K562 (cell line): Measurements from ENCODE around the gene BAHD1. TPM values are rescaled to one million over a fixed set of nuclear protein-coding genes. Genes with fewer than 3 reads are reported as not detected.

ENCODE experiments used
- CREM ChIP-seq: IDR thresholded peaks from 2 replicates; pipeline ENCODE4 v1.6.1; 2014; ENCODE audit warnings: antibody characterized with exemption, low read depth
- FUS ChIP-seq: fragments of 200-400 bp; formaldehyde crosslinking; optimal IDR thresholded peaks from 2 replicates; pipeline ENCODE3; 2017; ENCODE audit warnings: low read depth, low read length
- NCOA6 ChIP-seq: fragments of 450-650 bp; IDR thresholded peaks from 2 replicates; pipeline ENCODE4 v1.6.1; 2017; ENCODE audit warnings: mild to moderate bottlenecking
- PCBP2 ChIP-seq: fragments of 200-400 bp; formaldehyde crosslinking; IDR thresholded peaks from 2 replicates; pipeline ENCODE4 v1.6.1; 2018; ENCODE audit warnings: low read length, low read depth, mild to moderate bottlenecking, moderate library complexity; ENCODE audit not compliant: poor library complexity, severe bottlenecking
- POLR2G ChIP-seq: fragments of 200-400 bp; formaldehyde crosslinking; IDR thresholded peaks from 2 replicates; pipeline ENCODE4 v1.6.1; 2017; ENCODE audit warnings: low read depth, mild to moderate bottlenecking, antibody characterized with exemption, low read length, moderate library complexity
- POLR2H ChIP-seq: IDR thresholded peaks from 2 replicates; pipeline ENCODE4 v1.6.1; 2016; ENCODE audit warnings: missing genetic modification characterization, low read depth, mild to moderate bottlenecking, control low read depth, missing compliant biosample characterization, moderate library complexity
- RBBP5 ChIP-seq: fragments of 200-600 bp; sonication (generic); IDR thresholded peaks from 2 replicates; pipeline ENCODE4 v1.6.1; 2012; ENCODE audit warnings: borderline replicate concordance, mild to moderate bottlenecking, low read length, control low read depth, inconsistent platforms; ENCODE audit not compliant: insufficient read depth, poor library complexity, severe bottlenecking
- RFX1 ChIP-seq: fragments of 450-650 bp; IDR thresholded peaks from 2 replicates; pipeline ENCODE4 v1.6.1; 2016; ENCODE audit warnings: mild to moderate bottlenecking, moderate library complexity
- RFX7 ChIP-seq: fragments of 250-450 bp; sonication (Bioruptor Pico); IDR thresholded peaks from 2 replicates; pipeline ENCODE4 v1.5.1; 2021; ENCODE audit warnings: mild to moderate bottlenecking
- SIN3B ChIP-seq: fragments of 450-650 bp; IDR thresholded peaks from 2 replicates; pipeline ENCODE4 v1.6.1; 2017; ENCODE audit warnings: low read depth, mild to moderate bottlenecking, moderate library complexity
- TAF9B ChIP-seq: fragments of 450-650 bp; IDR thresholded peaks from 2 replicates; pipeline ENCODE4 v1.6.1; 2018; ENCODE audit warnings: mild to moderate bottlenecking; ENCODE audit not compliant: partially characterized antibody
- TBL1XR1 ChIP-seq, 2 experiments: IDR thresholded peaks; 2 replicates each; pipeline ENCODE4 v1.6.1; 2012; ENCODE audit warnings: improper control_type of control experiment in 2 of 2, low read length in 2 of 2, mild to moderate bottlenecking in 1 of 2
- TBP ChIP-seq: optimal IDR thresholded peaks from 2 replicates; pipeline ENCODE3; 2011; ENCODE audit warnings: low read depth, low read length, improper control_type of control experiment
- U2AF2 ChIP-seq: fragments of 200-400 bp; formaldehyde crosslinking; optimal IDR thresholded peaks from 2 replicates; pipeline ENCODE3; 2017; ENCODE audit warnings: low read depth, mild to moderate bottlenecking, low read length
- ZBTB17 ChIP-seq: fragments of 450-650 bp; formaldehyde crosslinking; IDR thresholded peaks from 2 replicates; pipeline ENCODE4 v1.4.0; 2020; ENCODE audit warnings: mild to moderate bottlenecking
- ZBTB7A ChIP-seq: IDR thresholded peaks from 2 replicates; pipeline ENCODE4 v1.6.1; 2011; ENCODE audit warnings: low read depth, mild to moderate bottlenecking, low read length, moderate library complexity, borderline replicate concordance; ENCODE audit not compliant: control insufficient read depth
- ZNF121 ChIP-seq: sonication (generic); formaldehyde crosslinking; conservative IDR thresholded peaks from 2 replicates; pipeline ENCODE4 v1.8.0; 2022; ENCODE audit warnings: missing genetic modification reagents
- polyA plus RNA-seq, 8 experiments: library from polyadenylated mRNA; depleted of rRNA in 4 of 8; stranded (reverse) in 5 of 8; unstranded in 3 of 8; fragments of >200 nt; fragmentation: Nextera tagmentation in 2 of 8; fragmentation: Illumina TruSeq in 1 of 8; extraction: Ambion mirVana in 2 of 8; extraction: Trizol in 1 of 8; gene quantifications; 2 replicates each; pipeline versions ENCODE4 v1.2.1 to v1.2.3, GENCODE V29; 2011 to 2014; ENCODE audit warnings: inconsistent platforms in 1 of 8, missing spikeins in 1 of 8
- total RNA-seq, 7 experiments: library from RNA; depleted of rRNA in 6 of 7; stranded (reverse); fragments of >200 nt in 6 of 7; fragmentation: Illumina TruSeq in 2 of 7; extraction: Trizol in 2 of 7; gene quantifications; 2 replicates each; pipeline versions ENCODE4 v1.2.1 to v1.2.3, GENCODE V29; 2011 to 2021; ENCODE audit warnings: low replicate concordance in 1 of 7
- TF ChIP-seq, protein P1 (sequence below): sonication (generic); formaldehyde crosslinking; IDR thresholded peaks from 2 replicates; pipeline ENCODE4 v1.9.0; 2022; ENCODE audit warnings: mild to moderate bottlenecking, missing genetic modification reagents
- TF ChIP-seq, protein P2 (sequence below): fragments of 450-650 bp; formaldehyde crosslinking; IDR thresholded peaks from 2 replicates; pipeline ENCODE4 v1.4.0; 2020; ENCODE audit warnings: mild to moderate bottlenecking
- TF ChIP-seq, protein P3 (sequence below): fragments of 450-650 bp; formaldehyde crosslinking; IDR thresholded peaks from 2 replicates; pipeline ENCODE4 v1.4.0; 2020; ENCODE audit warnings: mild to moderate bottlenecking, moderate library complexity
- TF ChIP-seq, protein P4 (sequence below), 3 experiments: fragments of 200-800 bp in 1 of 3; fragments of 250-450 bp in 1 of 3; fragments of 450-650 bp in 1 of 3; sonication (Bioruptor Pico) in 1 of 3; sonication (Bioruptor generic) in 1 of 3; formaldehyde crosslinking in 1 of 3; IDR thresholded peaks; 2 replicates each; pipeline versions ENCODE4 v1.6.1 to v1.8.0; 2016 to 2022; ENCODE audit warnings: mild to moderate bottlenecking in 2 of 3, missing genetic modification characterization in 2 of 3, missing compliant biosample characterization in 1 of 3, moderate library complexity in 1 of 3

The BAHD1 gene
- total and polyA plus RNA-seq, 9 of the 15 experiments (the other 6 are each of a cell fraction or from before 2014, with no cell fraction given) = 0.55 to 38.5 (median 11.5) TPM

DNA sequence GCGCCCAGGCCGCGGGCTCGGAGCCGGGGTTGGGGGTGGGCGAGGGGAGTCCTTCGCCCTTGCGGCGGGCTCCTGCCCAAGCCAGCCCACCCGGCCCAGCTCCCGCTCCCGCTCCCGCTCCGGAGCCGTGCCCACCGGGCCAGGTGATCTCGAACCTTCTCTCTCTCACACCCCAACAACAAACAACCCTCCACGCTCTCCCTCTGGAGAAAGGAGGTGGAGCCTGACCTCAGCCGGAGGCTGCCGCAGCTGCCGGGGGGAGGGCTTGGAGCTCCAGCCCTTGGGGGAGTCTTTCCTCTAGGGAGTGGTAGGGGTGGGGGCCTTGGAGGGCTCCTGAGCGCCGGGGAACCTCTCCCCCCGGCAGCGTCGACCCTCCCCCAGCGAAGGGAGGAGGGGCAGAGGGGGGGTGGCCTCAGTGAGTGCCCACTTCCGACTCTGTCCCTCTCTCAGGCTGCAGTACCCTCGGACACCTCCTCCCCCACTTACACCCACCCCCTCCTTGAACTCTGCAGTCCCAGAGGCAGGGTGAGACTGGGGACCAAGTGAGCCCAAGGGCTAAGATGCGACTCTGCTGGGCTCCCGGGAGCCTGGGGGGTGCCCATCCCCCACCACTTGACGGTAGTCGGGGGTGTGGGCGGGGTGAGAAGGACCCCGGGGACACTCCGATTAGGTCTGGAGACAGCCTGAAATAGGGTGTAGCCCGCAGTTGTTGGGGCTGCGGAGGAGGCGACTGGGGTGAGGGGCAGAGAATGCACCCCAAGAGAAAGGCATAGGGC lies 4.4 kb upstream of the BAHD1 start (continued):
- TF ChIP-seq POLR2G = peak; percentile 54
- TF ChIP-seq SIN3B = no peak
- TF ChIP-seq, protein P1, sequence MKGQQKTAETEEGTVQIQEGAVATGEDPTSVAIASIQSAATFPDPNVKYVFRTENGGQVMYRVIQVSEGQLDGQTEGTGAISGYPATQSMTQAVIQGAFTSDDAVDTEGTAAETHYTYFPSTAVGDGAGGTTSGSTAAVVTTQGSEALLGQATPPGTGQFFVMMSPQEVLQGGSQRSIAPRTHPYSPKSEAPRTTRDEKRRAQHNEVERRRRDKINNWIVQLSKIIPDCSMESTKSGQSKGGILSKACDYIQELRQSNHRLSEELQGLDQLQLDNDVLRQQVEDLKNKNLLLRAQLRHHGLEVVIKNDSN (CRISPR knock-in tag) = no peak
- TF ChIP-seq PCBP2 = no peak
- TF ChIP-seq TAF9B = no peak
- no peak for TF ChIP-seq RFX1
- TF ChIP-seq, protein P2, sequence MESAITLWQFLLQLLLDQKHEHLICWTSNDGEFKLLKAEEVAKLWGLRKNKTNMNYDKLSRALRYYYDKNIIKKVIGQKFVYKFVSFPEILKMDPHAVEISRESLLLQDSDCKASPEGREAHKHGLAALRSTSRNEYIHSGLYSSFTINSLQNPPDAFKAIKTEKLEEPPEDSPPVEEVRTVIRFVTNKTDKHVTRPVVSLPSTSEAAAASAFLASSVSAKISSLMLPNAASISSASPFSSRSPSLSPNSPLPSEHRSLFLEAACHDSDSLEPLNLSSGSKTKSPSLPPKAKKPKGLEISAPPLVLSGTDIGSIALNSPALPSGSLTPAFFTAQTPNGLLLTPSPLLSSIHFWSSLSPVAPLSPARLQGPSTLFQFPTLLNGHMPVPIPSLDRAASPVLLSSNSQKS (CRISPR knock-in tag) = no peak
- TF ChIP-seq U2AF2 = no peak
- TF ChIP-seq FUS = no peak
- TF ChIP-seq CREM = peak; percentile 21; the same call in 1 of the 2 replicates
- peak; percentile 60; the same call in 1 of the 2 replicates for TF ChIP-seq ZBTB7A
- no peak for TF ChIP-seq NCOA6
- peak; percentile 43 for TF ChIP-seq TBP
- TF ChIP-seq RFX7 = no peak
- TF ChIP-seq ZBTB17 (CRISPR knock-in tag) = no peak
- no peak for TF ChIP-seq ZNF121 (CRISPR knock-in tag)
- peak; percentile 7 for TF ChIP-seq RBBP5
- no peak for TF ChIP-seq POLR2H (tag)
- TF ChIP-seq, protein P3, sequence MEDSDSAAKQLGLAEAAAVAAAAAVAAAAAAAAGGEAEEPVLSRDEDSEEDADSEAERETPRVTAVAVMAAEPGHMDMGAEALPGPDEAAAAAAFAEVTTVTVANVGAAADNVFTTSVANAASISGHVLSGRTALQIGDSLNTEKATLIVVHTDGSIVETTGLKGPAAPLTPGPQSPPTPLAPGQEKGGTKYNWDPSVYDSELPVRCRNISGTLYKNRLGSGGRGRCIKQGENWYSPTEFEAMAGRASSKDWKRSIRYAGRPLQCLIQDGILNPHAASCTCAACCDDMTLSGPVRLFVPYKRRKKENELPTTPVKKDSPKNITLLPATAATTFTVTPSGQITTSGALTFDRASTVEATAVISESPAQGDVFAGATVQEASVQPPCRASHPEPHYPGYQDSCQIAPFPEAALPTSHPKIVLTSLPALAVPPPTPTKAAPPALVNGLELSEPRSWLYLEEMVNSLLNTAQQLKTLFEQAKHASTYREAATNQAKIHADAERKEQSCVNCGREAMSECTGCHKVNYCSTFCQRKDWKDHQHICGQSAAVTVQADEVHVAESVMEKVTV (CRISPR knock-in tag) = no peak
- no peak for TF ChIP-seq TBL1XR1 (IDR thresholded peaks at IDR 0.05; ENCODE audit: low read length in 2 of 2)
- TF ChIP-seq, protein P4, sequence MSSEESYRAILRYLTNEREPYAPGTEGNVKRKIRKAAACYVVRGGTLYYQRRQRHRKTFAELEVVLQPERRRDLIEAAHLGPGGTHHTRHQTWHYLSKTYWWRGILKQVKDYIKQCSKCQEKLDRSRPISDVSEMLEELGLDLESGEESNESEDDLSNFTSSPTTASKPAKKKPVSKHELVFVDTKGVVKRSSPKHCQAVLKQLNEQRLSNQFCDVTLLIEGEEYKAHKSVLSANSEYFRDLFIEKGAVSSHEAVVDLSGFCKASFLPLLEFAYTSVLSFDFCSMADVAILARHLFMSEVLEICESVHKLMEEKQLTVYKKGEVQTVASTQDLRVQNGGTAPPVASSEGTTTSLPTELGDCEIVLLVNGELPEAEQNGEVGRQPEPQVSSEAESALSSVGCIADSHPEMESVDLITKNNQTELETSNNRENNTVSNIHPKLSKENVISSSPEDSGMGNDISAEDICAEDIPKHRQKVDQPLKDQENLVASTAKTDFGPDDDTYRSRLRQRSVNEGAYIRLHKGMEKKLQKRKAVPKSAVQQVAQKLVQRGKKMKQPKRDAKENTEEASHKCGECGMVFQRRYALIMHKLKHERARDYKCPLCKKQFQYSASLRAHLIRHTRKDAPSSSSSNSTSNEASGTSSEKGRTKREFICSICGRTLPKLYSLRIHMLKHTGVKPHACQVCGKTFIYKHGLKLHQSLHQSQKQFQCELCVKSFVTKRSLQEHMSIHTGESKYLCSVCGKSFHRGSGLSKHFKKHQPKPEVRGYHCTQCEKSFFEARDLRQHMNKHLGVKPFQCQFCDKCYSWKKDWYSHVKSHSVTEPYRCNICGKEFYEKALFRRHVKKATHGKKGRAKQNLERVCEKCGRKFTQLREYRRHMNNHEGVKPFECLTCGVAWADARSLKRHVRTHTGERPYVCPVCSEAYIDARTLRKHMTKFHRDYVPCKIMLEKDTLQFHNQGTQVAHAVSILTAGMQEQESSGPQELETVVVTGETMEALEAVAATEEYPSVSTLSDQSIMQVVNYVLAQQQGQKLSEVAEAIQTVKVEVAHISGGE (CRISPR knock-in tag; IDR thresholded peaks at IDR 0.05) = no peak
